Mononuclear cell (primary cell): ENCODE data around the gene UGGT1. TPM values are rescaled to one million over a fixed set of nuclear protein-coding genes. Genes with fewer than 3 reads are reported as not detected.
"Not testable (repeated sequence)": the region's sequence is repeated elsewhere in the genome, so short reads cannot be mapped to it uniquely, and the experiment has no call there.

Experiments used
- H3K27me3 ChIP-seq: 2 replicates; pipeline ENCODE4 v1.6.0; 2011; ENCODE audit warnings: low read length, control low read depth; ENCODE audit not compliant: insufficient read depth
- H3K4me1 ChIP-seq: 2 replicates; pipeline ENCODE4 v1.5.1; 2011; ENCODE audit warnings: mild to moderate bottlenecking, low read length, control low read depth; ENCODE audit not compliant: insufficient read depth
- H3K4me3 ChIP-seq: 2 replicates; pipeline ENCODE4 v1.5.1; 2011; ENCODE audit warnings: mild to moderate bottlenecking, low read length, moderate library complexity
- H3K9me3 ChIP-seq: 2 replicates; pipeline ENCODE4 v1.5.1; 2011; ENCODE audit warnings: low read depth, mild to moderate bottlenecking, control low read depth, low read length
- total RNA-seq: library from RNA; depleted of rRNA; stranded (reverse); fragments of >200 nt; gene quantifications from one replicate; pipeline ENCODE4 v1.2.3, GENCODE V29; 2012

UGGT1 gene
- total RNA-seq, 1 donor, result 44.4 TPM

- H3K27me3 ChIP-seq, result no peaks in the 10 kb centered on the region
- H3K9me3 ChIP-seq, result no peaks in the 10 kb centered on the region
- no peak overlapping the region for H3K4me3 ChIP-seq
- H3K4me1 ChIP-seq, result peaks cover 5% of the 10 kb centered on the region
Observed at GRCh38 chr2:128156812-128157211, 65.8 kb downstream of the UGGT1 start.

- no peaks in the 10 kb centered on the region for H3K9me3 ChIP-seq
- H3K4me1 ChIP-seq, result peaks cover 14% of the 10 kb centered on the region
- no peaks in the 10 kb centered on the region for H3K27me3 ChIP-seq
- H3K4me3 ChIP-seq, result no peak overlapping the region
Observed at GRCh38 chr2:128157644-128158043, 66.6 kb downstream of the UGGT1 start.

DNA sequence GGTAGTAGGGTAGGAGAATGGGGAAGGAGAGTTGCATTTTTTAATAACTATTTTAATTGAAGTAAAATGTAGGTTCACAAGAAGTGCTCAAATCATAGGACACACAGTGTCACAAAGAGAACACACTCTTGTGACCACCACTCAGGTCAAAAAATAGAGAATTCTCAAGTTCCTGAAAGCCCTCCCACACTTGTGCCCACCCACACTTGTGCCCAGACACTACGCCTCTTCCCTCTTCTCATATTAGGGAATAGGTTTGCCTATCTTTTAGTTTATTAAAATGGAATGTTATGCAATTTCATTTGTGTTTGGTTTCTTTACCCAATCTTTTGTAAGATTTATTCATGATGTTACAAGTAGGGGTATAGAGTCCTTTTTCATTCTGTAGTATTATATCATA lies 67.2 kb downstream of the UGGT1 start:
- no peaks in the 10 kb centered on the region for H3K9me3 ChIP-seq
- no peaks in the 10 kb centered on the region for H3K27me3 ChIP-seq

GRCh38 chr2:128159437-128159836 lies 68.4 kb downstream of the UGGT1 start:
- H3K4me3 ChIP-seq, result no peak overlapping the region

More for the DNA sequence above, 67.2 kb downstream of the UGGT1 start:
- Histone ChIP-seq H3K4me1 (peaks cover 19% of the 10 kb centered on the region), H3K4me3 (no peak overlapping the region)

GRCh38 chr2:128160616-128161275 lies 69.7 kb downstream of the UGGT1 start:
- H3K9me3 ChIP-seq, result no peaks in the 10 kb centered on the region
- peaks cover 27% of the 10 kb centered on the region for H3K4me1 ChIP-seq
- H3K4me3 ChIP-seq, result no peak overlapping the region
- H3K27me3 ChIP-seq, result no peaks in the 10 kb centered on the region

More at GRCh38 chr2:128159437-128159836, 68.4 kb downstream of the UGGT1 start:
- no peaks in the 10 kb centered on the region for H3K27me3 ChIP-seq
- no peaks in the 10 kb centered on the region for H3K9me3 ChIP-seq
- peaks cover 25% of the 10 kb centered on the region for H3K4me1 ChIP-seq

GRCh38 chr2:128162266-128162665 lies 71.3 kb downstream of the UGGT1 start:
- no peaks in the 10 kb centered on the region for H3K9me3 ChIP-seq
- H3K4me3 ChIP-seq, result no peak overlapping the region
- H3K27me3 ChIP-seq, result no peaks in the 10 kb centered on the region
- peaks cover 39% of the 10 kb centered on the region for H3K4me1 ChIP-seq

GRCh38 chr2:128164311-128164710 lies 73.3 kb downstream of the UGGT1 start:
- Histone ChIP-seq H3K4me1 (peaks cover 58% of the 10 kb centered on the region), H3K9me3 (no peaks in the 10 kb centered on the region), H3K4me3 (no peak overlapping the region), H3K27me3 (no peaks in the 10 kb centered on the region)

GRCh38 chr2:128166746-128167353 lies 75.8 kb downstream of the UGGT1 start:
- peaks cover 67% of the 10 kb centered on the region for H3K4me1 ChIP-seq
- no peak overlapping the region for H3K4me3 ChIP-seq
- no peaks in the 10 kb centered on the region for H3K9me3 ChIP-seq

DNA sequence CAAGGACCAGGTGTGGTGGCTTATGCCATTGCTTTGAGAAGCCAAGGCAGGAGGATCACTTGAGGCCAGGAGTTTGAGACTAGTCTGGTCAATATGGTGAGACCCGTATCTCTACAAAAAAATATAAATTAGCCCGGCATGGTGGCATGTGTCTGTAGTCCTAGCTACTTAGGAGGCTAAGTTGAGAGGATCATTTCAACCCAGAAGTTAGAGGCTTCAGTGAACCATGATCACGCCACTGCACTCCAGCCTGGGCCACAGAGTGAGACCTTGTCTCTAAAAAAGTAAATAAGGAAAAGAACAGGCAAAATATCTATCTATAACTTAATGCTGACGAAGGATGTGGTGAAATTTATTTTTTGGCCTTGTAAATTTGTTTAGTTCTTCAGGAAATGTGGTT lies 78.1 kb downstream of the UGGT1 start:
- Histone ChIP-seq H3K9me3 (no peaks in the 10 kb centered on the region), H3K27me3 (no peaks in the 10 kb centered on the region), H3K4me3 (no peak overlapping the region), H3K4me1 (peaks cover 48% of the 10 kb centered on the region)

More at GRCh38 chr2:128166746-128167353, 75.8 kb downstream of the UGGT1 start:
- H3K27me3 ChIP-seq, result no peaks in the 10 kb centered on the region

DNA sequence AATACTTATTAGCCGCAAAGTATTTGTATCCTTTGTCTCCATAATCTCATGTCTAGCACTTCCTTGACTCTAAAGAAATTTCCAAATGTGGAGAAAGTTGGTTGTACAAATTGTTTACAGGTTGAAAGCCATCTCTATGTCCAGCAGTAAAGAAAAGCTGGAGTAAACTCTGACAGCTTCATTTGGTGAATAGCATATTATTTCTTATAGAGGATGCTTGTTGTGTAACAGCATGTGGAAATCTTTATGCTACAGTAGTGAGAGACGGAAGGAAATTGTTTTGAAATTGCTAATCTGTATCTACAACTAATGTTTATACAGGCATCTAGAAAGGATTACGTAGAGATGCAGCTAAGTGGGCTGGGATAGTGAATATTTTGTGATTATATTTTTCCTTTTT lies 78.5 kb downstream of the UGGT1 start:
- H3K4me1 ChIP-seq, result peaks cover 48% of the 10 kb centered on the region
- H3K4me3 ChIP-seq, result no peak overlapping the region
- no peaks in the 10 kb centered on the region for H3K27me3 ChIP-seq
- no peaks in the 10 kb centered on the region for H3K9me3 ChIP-seq

DNA sequence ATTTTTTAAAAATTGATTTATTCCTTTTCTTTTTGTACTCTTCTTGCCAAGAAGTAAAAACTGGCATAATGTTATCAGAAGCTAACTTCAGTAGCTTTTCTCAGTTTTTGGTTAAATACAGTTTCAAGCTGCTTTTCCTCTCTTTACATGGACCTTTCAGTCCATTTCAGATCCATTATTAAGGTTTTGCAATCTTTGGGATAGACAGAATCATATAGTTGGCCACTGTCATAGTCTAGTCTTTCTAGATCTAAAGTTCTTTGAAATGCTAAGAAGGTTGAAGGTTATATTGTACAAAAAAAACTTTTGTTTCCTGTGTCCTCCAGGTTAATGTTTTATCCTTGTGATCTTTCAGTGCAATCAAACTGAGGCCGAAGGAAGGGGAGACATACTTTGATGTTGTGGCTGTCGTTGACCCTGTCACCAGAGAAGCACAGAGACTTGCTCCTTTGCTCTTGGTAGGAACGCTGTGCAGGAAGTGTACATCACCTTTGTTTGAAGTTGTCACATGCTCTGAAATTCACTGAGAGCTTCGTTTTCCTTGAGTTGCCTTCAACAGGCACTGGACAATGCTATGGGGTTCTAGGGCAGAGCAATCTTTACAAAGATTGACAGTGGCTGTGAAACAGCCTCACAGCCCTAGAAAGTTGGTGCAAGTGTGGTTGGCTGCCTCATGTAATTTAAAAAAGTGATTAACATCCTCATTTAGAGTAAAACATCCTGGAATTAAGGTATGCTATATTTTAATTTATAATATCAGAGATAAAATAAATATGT lies 79.1 kb downstream of the UGGT1 start:
- Histone ChIP-seq H3K9me3 (no peaks in the 10 kb centered on the region), H3K4me1 (peaks cover 48% of the 10 kb centered on the region), H3K4me3 (no peak overlapping the region), H3K27me3 (no peaks in the 10 kb centered on the region)

- Histone ChIP-seq H3K4me3 (no peak overlapping the region), H3K27me3 (no peaks in the 10 kb centered on the region), H3K4me1 (peaks cover 45% of the 10 kb centered on the region), H3K9me3 (no peaks in the 10 kb centered on the region)
Observed at GRCh38 chr2:128170776-128171175, 79.8 kb downstream of the UGGT1 start.

DNA sequence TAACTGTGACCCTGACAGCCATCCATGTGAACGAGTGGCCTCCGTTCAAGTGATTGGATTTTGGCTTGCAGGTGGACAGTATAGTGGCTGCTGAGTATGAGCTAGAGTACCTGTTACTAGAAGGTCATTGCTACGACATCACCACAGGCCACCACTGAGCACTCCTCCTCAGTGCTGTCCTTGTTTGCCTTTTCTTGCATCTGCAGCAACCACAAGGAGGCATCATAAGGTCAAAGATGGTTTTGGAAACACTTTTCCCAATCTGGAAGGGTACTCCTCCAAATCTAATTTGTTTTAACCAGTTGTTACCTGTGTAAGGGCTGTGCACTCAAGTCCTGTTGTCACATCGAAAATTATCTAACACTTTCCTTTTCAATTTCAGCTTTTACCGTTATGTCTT lies 81.2 kb downstream of the UGGT1 start:
- H3K4me3 ChIP-seq, result no peak overlapping the region
- H3K27me3 ChIP-seq, result no peaks in the 10 kb centered on the region
- H3K4me1 ChIP-seq, result peaks cover 34% of the 10 kb centered on the region
- H3K9me3 ChIP-seq, result no peaks in the 10 kb centered on the region

DNA sequence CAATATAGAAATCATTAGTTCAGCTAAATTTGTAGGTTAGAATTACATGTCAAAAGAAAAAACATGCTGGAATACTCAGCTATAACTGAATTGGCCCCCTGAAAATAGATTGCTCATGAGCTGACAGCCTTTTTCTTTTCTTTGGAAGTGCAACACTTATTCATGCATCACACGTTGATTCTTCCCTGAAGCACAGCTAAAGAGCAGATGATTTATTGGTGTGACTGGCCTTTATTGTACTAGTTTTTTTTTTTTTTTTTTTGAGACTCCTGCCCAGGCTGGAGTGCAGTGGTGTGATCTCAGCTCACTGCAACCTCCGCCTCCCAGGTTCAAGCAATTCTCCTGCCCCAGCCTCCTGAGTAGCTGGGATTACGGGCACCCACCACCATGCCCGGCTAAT lies 83.1 kb downstream of the UGGT1 start:
- peaks cover 17% of the 10 kb centered on the region for H3K4me1 ChIP-seq
- not testable (repeated sequence) for H3K27me3 ChIP-seq, H3K9me3 ChIP-seq, H3K4me3 ChIP-seq

DNA sequence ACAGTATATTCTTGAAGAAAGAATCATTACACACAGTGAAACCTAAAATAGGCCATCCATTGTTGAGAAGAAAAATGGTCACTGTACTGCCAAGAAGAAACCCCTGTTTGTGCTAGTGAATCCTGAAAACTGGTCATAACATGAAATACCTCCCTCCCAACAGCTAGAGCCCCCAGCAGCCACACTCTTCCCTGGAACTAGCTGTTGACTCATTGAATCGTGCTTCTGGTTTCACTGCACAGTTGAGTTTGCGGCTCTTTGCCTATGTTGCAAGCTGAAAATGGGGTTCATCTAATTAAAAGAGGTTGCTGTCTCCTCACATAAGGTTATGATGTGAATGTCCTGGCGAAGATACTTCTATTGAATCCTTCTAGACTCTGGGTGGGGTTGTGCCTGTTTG lies 86.3 kb downstream of the UGGT1 start:
- Histone ChIP-seq H3K4me3 (no peak overlapping the region), H3K27me3 (no peaks in the 10 kb centered on the region), H3K9me3 (no peaks in the 10 kb centered on the region), H3K4me1 (no peaks in the 10 kb centered on the region)
